H9 (cell line): Measurements from ENCODE around the gene RNU6-1. TPM values are rescaled to one million over a fixed set of nuclear protein-coding genes. Genes with fewer than 3 reads are reported as not detected.

Experiments
- DNase-seq: peaks from one replicate; pipeline ENCODE4 v3.0.0-alpha.2; 2017
- H2AFZ ChIP-seq: one replicate; pipeline ENCODE4 v1.6.1; 2013; ENCODE audit warnings: mild to moderate bottlenecking, low read length, control low read depth, moderate library complexity
- H2AK5ac ChIP-seq: 2 replicates; pipeline ENCODE4 v1.6.1; 2013; ENCODE audit warnings: low read length, control low read depth, mixed read lengths; ENCODE audit not compliant: insufficient read length
- H2BK120ac ChIP-seq: one replicate; pipeline ENCODE4 v1.6.1; 2013; ENCODE audit warnings: low read depth, mild to moderate bottlenecking, low read length, control low read depth, inconsistent platforms; ENCODE audit not compliant: poor library complexity, severe bottlenecking
- H2BK12ac ChIP-seq: 2 replicates; pipeline ENCODE4 v1.6.1; 2013; ENCODE audit warnings: low read length, control low read depth, mixed read lengths, low read depth; ENCODE audit not compliant: insufficient read length
- H2BK15ac ChIP-seq: 2 replicates; pipeline ENCODE4 v1.6.1; 2013; ENCODE audit warnings: low read depth, low read length, control low read depth
- H2BK20ac ChIP-seq: one replicate; pipeline ENCODE4 v1.6.1; 2013; ENCODE audit warnings: low read depth, mild to moderate bottlenecking, low read length, control low read depth, inconsistent platforms; ENCODE audit not compliant: poor library complexity, severe bottlenecking
- H2BK5ac ChIP-seq: 2 replicates; pipeline ENCODE4 v1.6.1; 2013; ENCODE audit warnings: low read length, control low read depth, mixed read lengths; ENCODE audit not compliant: insufficient read length
- H3K14ac ChIP-seq: 2 replicates; pipeline ENCODE4 v1.6.1; 2013; ENCODE audit warnings: low read length, control low read depth; ENCODE audit not compliant: insufficient read depth
- H3K18ac ChIP-seq: 2 replicates; pipeline ENCODE4 v1.6.1; 2013; ENCODE audit warnings: low read depth, mild to moderate bottlenecking, mixed read lengths, low read length, control low read depth; ENCODE audit not compliant: insufficient read length
- H3K23ac ChIP-seq: 2 replicates; pipeline ENCODE4 v1.6.1; 2013; ENCODE audit warnings: low read length, control low read depth, mixed read lengths, low read depth; ENCODE audit not compliant: insufficient read length
- H3K23me2 ChIP-seq: 2 replicates; pipeline ENCODE4 v1.6.1; 2013; ENCODE audit warnings: low read depth, mild to moderate bottlenecking, mixed read lengths, low read length, control low read depth; ENCODE audit not compliant: insufficient read length, poor library complexity, severe bottlenecking
- H3K27ac ChIP-seq: 2 replicates; pipeline ENCODE4 v1.5.1; 2013; ENCODE audit warnings: low read length, control low read depth, mixed read lengths, low read depth; ENCODE audit not compliant: insufficient read length
- H3K27me3 ChIP-seq: 2 replicates; pipeline ENCODE4 v1.6.1; 2013; ENCODE audit warnings: low read length, control low read depth, inconsistent platforms; ENCODE audit not compliant: insufficient read depth
- H3K4ac ChIP-seq: 2 replicates; pipeline ENCODE4 v1.6.1; 2013; ENCODE audit warnings: low read depth, mild to moderate bottlenecking, control low read depth, inconsistent platforms, low read length, moderate library complexity
- H3K4me1 ChIP-seq: 2 replicates; pipeline ENCODE4 v1.6.1; 2013; ENCODE audit warnings: low read length, control low read depth, inconsistent platforms; ENCODE audit not compliant: insufficient read depth
- H3K4me2 ChIP-seq: 2 replicates; pipeline ENCODE4 v1.6.1; 2013; ENCODE audit warnings: low read length, control low read depth, mixed read lengths; ENCODE audit not compliant: insufficient read length, insufficient read depth
- H3K56ac ChIP-seq: 2 replicates; pipeline ENCODE4 v1.6.1; 2013; ENCODE audit warnings: low read depth, mild to moderate bottlenecking, mixed read lengths, low read length, control low read depth; ENCODE audit not compliant: insufficient read length
- H3K79me1 ChIP-seq: 2 replicates; pipeline ENCODE4 v1.6.1; 2013; ENCODE audit warnings: low read depth, mild to moderate bottlenecking, moderate library complexity, low read length, control low read depth, inconsistent platforms; ENCODE audit not compliant: insufficient read depth, poor library complexity, severe bottlenecking
- H3K79me2 ChIP-seq: 2 replicates; pipeline ENCODE4 v1.6.1; 2013; ENCODE audit warnings: low read length, control low read depth, inconsistent platforms; ENCODE audit not compliant: insufficient read depth
- H3K9ac ChIP-seq: 2 replicates; pipeline ENCODE4 v1.6.1; 2013; ENCODE audit warnings: low read length, control low read depth, mixed read lengths; ENCODE audit not compliant: insufficient read length; ENCODE audit errors: extremely low read depth
- H3K9me3 ChIP-seq: one replicate; pipeline ENCODE4 v1.6.1; 2013; ENCODE audit warnings: low read depth, low read length, inconsistent platforms; ENCODE audit not compliant: control insufficient read depth
- H3T11ph ChIP-seq: one replicate; pipeline ENCODE4 v1.6.1; 2013; ENCODE audit warnings: mild to moderate bottlenecking, low read length, control low read depth, inconsistent platforms
- H4K20me1 ChIP-seq: one replicate; pipeline ENCODE4 v1.6.1; 2013; ENCODE audit not compliant: control insufficient read depth, insufficient read length, insufficient read depth
- H4K5ac ChIP-seq: 2 replicates; pipeline ENCODE4 v1.6.1; 2013; ENCODE audit warnings: low read depth, mild to moderate bottlenecking, mixed read lengths, low read length, control low read depth; ENCODE audit not compliant: insufficient read length
- H4K8ac ChIP-seq: replicated peaks from 2 replicates; pipeline ENCODE4 v1.6.1; 2013; ENCODE audit warnings: low read length, control low read depth, mixed read lengths, low read depth; ENCODE audit not compliant: insufficient read length
- H4K91ac ChIP-seq: 2 replicates; pipeline ENCODE4 v1.6.1; 2013; ENCODE audit warnings: low read depth, mild to moderate bottlenecking, moderate library complexity, mixed read lengths, low read length, control low read depth; ENCODE audit not compliant: insufficient read length
- H3K27ac Mint-ChIP-seq, 3 experiments: 2 replicates in 2 of 3; 3 replicates in 1 of 3; pipeline ENCODE4 v1.8.0; 2020 to 2021; ENCODE audit warnings: mixed read lengths in 3 of 3, mild to moderate bottlenecking in 1 of 3, moderate library complexity in 1 of 3
- H3K27me3 Mint-ChIP-seq: 2 replicates; pipeline ENCODE4 v1.8.0; 2021; ENCODE audit warnings: low read depth, mild to moderate bottlenecking, moderate library complexity, mixed read lengths
- H3K36me3 Mint-ChIP-seq, 3 experiments: 2 replicates in 2 of 3; 3 replicates in 1 of 3; pipeline ENCODE4 v1.8.0; 2020 to 2021; ENCODE audit warnings: low read depth in 3 of 3, mixed read lengths in 3 of 3; ENCODE audit not compliant: insufficient read depth in 1 of 3
- H3K4me1 Mint-ChIP-seq, 2 experiments: 2 replicates each; pipeline ENCODE4 v1.8.0; 2020; ENCODE audit warnings: mixed read lengths in 2 of 2
- H3K4me3 Mint-ChIP-seq, 2 experiments: 2 replicates in 1 of 2; 3 replicates in 1 of 2; pipeline ENCODE4 v1.8.0; 2020 to 2021; ENCODE audit warnings: mild to moderate bottlenecking in 2 of 2, mixed read lengths in 2 of 2, moderate library complexity in 1 of 2
- H3K9me3 Mint-ChIP-seq, 2 experiments: 2 replicates in 1 of 2; 3 replicates in 1 of 2; pipeline ENCODE4 v1.8.0; 2020; ENCODE audit warnings: mild to moderate bottlenecking in 2 of 2, mixed read lengths in 2 of 2, moderate library complexity in 1 of 2
- WGBS: extraction: QIAGEN DNeasy Blood & Tissue Kit; methylation state at CpG from one replicate; pipeline ENCODE4 v1.1.7; 2013; ENCODE audit warnings: missing lambda C conversion rate, low lambda C conversion rate, mixed read lengths; ENCODE audit not compliant: insufficient read length; ENCODE audit errors: extremely low coverage; 5-methylcytosine and 5-hydroxymethylcytosine counted together
- total RNA-seq: library from RNA; stranded (reverse); gene quantifications from 2 replicates; pipeline ENCODE4 v1.2.1, GENCODE V29; 2021
- TF ChIP-seq, protein P1 (sequence below): fragments of 200-600 bp; sonication (generic); conservative IDR thresholded peaks from 3 replicates; pipeline ENCODE4 v1.8.0; 2021; ENCODE audit warnings: antibody characterized with exemption, mild to moderate bottlenecking

The RNU6-1 gene
- total RNA-seq, 1 experiment from 2014 or later: not detected

DNA sequence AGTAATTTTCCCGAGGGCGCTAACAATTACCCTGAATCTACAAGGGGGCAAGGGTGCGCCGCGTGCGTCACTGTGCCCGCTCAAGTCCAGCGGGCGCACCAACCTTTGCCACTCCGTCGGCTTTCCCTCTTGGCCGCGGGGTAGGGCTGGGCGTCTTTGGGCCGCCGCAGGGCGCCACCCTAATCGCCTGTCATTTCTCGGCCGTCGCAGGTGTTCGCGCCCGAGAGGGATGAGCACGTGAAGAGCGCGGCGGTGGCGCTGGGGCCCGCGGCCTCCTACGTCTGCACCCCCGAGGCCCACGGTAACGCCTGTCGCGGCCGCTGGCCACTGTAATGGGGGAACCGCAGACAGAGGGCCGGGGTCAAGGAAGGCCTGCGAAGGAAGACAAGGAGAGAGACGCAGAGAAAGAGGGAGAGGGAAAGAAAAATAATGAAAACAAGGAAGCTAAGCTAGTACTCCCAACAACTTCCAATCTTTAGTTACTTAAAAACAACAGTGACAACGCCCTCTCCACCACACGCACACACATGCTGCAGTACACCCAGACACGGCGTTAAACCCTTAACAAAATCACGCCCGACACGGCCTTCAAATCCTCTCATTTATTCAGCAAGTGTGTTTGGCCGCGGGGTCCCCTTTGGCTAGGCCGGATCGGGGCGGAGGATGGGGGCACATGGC is 10.7 kb downstream of the RNU6-1 start:
- Histone ChIP-seq H3T11ph (no peak overlapping the region), H3K27ac (no peak overlapping the region), H3K4me2 (peak overlapping the region; percentile 9), H2BK15ac (no peak overlapping the region), H2BK12ac (no peak overlapping the region), H4K91ac (no peak overlapping the region), H2BK5ac (no peak overlapping the region), H2AFZ (no peak overlapping the region), H3K79me1 (no peaks in the 10 kb centered on the region), H3K9me3 (no peaks in the 10 kb centered on the region), H3K9ac (no peak overlapping the region), H3K4me1 (peaks cover 9% of the 10 kb centered on the region; the same call in 1 of the 2 replicates), H3K23ac (no peak overlapping the region), H3K4ac (no peak overlapping the region), H3K56ac (no peak overlapping the region), H2AK5ac (no peak overlapping the region), H3K14ac (no peak overlapping the region), H4K20me1 (no peaks in the 10 kb centered on the region), H3K18ac (no peak overlapping the region), H3K23me2 (peaks cover 10% of the 10 kb centered on the region), H4K5ac (no peak overlapping the region), H3K27me3 (peaks cover 95% of the 10 kb centered on the region), H2BK20ac (no peak overlapping the region), H3K79me2 (no peaks in the 10 kb centered on the region), H4K8ac (no peak overlapping the region), H2BK120ac (no peak overlapping the region)
- no CpG with 5 or more reads among the region's 54 CpGs for WGBS
- H3K4me3 Mint-ChIP-seq: peak overlapping the region; percentile 1 to 75; a peak in 4 of 5 replicates
- H3K27me3 Mint-ChIP-seq: peaks cover 96% of the 10 kb centered on the region
- peaks cover 32 to 53% of the 10 kb centered on the region in 2 experiments for H3K4me1 Mint-ChIP-seq
- TF ChIP-seq, protein P1, sequence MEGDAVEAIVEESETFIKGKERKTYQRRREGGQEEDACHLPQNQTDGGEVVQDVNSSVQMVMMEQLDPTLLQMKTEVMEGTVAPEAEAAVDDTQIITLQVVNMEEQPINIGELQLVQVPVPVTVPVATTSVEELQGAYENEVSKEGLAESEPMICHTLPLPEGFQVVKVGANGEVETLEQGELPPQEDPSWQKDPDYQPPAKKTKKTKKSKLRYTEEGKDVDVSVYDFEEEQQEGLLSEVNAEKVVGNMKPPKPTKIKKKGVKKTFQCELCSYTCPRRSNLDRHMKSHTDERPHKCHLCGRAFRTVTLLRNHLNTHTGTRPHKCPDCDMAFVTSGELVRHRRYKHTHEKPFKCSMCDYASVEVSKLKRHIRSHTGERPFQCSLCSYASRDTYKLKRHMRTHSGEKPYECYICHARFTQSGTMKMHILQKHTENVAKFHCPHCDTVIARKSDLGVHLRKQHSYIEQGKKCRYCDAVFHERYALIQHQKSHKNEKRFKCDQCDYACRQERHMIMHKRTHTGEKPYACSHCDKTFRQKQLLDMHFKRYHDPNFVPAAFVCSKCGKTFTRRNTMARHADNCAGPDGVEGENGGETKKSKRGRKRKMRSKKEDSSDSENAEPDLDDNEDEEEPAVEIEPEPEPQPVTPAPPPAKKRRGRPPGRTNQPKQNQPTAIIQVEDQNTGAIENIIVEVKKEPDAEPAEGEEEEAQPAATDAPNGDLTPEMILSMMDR: no peak
- H3K9me3 Mint-ChIP-seq: peaks cover 5 to 6% of the 10 kb centered on the region in 2 experiments; a peak in 4 of 5 replicates
- no peak for DNase-seq
- no peak overlapping the region for H3K27ac Mint-ChIP-seq
- no peaks in the 10 kb centered on the region; a peak in 4 of 7 replicates for H3K36me3 Mint-ChIP-seq
